Activated naive CD8-positive, alpha-beta T cell treated with anti-CD3 and anti-CD28 coated beads, Interleukin-2, amount 50 U/mL, for 24 hours (primary cell): ENCODE measurements around the gene IGSF6.
"Not testable (repeated sequence)": the region's sequence is repeated elsewhere in the genome, so short reads cannot be mapped to it uniquely, and the experiment has no call there.

Experiments
- ATAC-seq: fragments of 150-1000 bp; cut with Tn5 transposase; one replicate; pipeline ENCODE4 v1.10.0; 2021
- DNase-seq: peaks from one replicate; pipeline ENCODE4 v3.0.0; 2021
- H3K27ac Mint-ChIP-seq: one replicate; pipeline ENCODE4 v1.8.0; 2021; ENCODE audit warnings: mild to moderate bottlenecking, mixed read lengths
- H3K27me3 Mint-ChIP-seq: one replicate; pipeline ENCODE4 v1.8.0; 2021; ENCODE audit warnings: mixed read lengths
- H3K36me3 Mint-ChIP-seq: one replicate; pipeline ENCODE4 v1.8.0; 2021; ENCODE audit warnings: low read depth, mixed read lengths
- H3K4me1 Mint-ChIP-seq: one replicate; pipeline ENCODE4 v1.8.0; 2021; ENCODE audit warnings: mixed read lengths
- H3K4me3 Mint-ChIP-seq: one replicate; pipeline ENCODE4 v1.8.0; 2021; ENCODE audit warnings: mild to moderate bottlenecking, moderate library complexity, mixed read lengths
- H3K9me3 Mint-ChIP-seq: one replicate; pipeline ENCODE4 v1.8.0; 2021; ENCODE audit warnings: mixed read lengths

Gene IGSF6

DNA sequence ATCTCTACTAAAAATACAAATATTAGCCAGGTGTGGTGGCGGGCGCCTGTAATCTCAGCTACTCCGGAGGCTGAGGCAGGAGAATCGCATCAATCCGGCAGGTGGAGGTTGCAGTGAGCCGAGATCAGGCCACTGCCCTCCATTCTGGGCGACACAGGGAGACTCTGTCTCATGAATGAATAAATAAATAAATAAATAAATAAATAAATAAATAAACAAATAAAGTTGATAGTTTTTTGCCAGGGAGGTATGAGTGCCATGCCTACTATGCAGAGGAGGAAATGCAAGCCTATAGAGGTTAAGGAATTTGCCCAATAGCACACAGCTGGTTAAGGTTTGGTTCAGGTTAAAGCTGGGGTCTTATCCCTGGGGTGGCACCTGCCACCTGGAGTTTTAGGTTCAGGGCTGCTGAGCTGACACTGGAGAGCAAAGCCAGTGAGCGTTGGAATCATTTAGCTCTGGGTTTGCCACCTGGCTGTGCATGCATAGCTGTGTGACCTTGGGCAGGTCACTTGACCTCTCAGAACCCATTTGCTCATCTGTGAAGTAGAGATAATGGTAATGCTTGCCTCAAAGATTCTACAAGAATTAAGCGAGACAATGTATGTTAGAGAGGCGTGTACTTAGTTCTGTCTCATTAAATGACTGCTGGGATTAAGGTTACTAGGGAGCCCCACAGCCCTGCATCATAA, 12.5 kb upstream of the IGSF6 start:
- H3K4me3 Mint-ChIP-seq = no peak overlapping the region
- no peak for ATAC-seq

DNA sequence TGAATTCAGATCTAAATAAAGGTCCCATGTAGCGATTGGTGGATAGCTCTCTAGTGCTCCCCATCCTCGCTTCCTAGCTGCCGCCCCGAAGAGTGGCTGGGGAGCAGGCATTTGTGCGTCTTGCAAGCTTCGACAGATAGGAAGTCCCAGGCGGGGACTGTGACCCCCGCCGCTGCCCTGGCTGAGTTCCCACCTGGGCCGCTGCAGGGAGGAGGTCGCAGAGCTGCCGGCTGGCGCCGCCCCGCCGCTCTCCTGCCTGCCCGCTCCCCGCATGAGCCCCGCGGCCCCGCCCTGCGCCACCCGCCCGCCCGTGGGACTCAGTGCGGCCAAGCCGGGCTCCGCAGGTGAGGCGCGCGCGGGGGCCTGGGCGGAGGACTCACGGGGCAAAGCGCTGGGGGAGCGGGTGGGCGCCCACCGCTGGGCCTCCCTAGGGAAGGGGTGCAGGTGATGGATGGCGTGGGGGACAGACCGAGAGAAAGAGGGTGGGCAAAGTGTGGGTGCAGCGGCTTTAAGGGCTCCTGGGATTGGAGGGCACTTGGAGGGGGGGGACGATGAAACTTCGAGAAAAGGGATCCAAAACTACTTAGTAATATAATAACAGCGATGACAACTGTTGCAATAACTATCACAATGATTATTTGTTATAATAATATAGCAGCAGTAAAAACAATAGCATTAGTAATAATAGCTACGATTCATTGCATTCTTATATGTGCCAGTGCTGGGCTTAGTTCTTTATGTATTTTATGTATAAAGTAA, 11.7 kb upstream of the IGSF6 start, which contains the start of gene OTOA:
TSS of gene OTOA (plus strand) at position 80 of the 759 bp plus-strand sequence. CDS start 14,547 bp downstream, outside the sequence.
- Mint-ChIP-seq H3K4me3 (peak within 1 kb of the TSS; percentile 65), H3K4me1 (peaks cover 17% of the 10 kb centered on the region), H3K9me3 (no peaks in the 10 kb centered on the region), H3K27me3 (peaks cover 8% of the 10 kb centered on the region), H3K27ac (no peak within 1 kb of the TSS), H3K36me3 (no peaks in the 10 kb centered on the region)
- peak; percentile 29 for DNase-seq
- ATAC-seq = peak; percentile 68

More for the DNA sequence above, 12.5 kb upstream of the IGSF6 start:
- Mint-ChIP-seq H3K36me3 (no peaks in the 10 kb centered on the region), H3K4me1 (peaks cover 17% of the 10 kb centered on the region), H3K27ac (no peak overlapping the region), H3K27me3 (peaks cover 8% of the 10 kb centered on the region), H3K9me3 (no peaks in the 10 kb centered on the region)
- DNase-seq = no peak

DNA sequence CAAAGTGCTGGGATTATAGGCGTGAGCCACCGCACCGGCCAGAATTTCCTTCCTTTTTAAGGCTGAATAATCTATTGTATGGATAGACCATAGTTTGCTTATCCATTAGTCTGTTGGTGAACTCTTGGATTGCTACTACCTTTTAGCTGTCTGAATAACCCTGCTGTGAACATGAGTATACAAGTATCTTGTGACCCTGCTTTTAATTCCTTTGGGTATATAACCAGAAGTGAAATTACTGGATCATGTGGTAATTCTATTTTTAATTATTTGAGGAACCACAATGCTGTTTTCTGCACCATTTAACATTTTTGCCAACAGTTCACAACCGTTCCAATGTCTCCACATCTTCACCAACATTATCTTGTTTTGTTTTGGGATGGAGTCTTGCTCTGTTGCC, 6.7 kb upstream of the IGSF6 start:
- Mint-ChIP-seq H3K27me3 (peaks cover 2% of the 10 kb centered on the region), H3K27ac (no peak overlapping the region), H3K36me3 (peaks cover 8% of the 10 kb centered on the region), H3K9me3 (no peaks in the 10 kb centered on the region), H3K4me3 (no peak overlapping the region), H3K4me1 (peaks cover 45% of the 10 kb centered on the region)
- DNase-seq (no peak), ATAC-seq (no peak)

DNA sequence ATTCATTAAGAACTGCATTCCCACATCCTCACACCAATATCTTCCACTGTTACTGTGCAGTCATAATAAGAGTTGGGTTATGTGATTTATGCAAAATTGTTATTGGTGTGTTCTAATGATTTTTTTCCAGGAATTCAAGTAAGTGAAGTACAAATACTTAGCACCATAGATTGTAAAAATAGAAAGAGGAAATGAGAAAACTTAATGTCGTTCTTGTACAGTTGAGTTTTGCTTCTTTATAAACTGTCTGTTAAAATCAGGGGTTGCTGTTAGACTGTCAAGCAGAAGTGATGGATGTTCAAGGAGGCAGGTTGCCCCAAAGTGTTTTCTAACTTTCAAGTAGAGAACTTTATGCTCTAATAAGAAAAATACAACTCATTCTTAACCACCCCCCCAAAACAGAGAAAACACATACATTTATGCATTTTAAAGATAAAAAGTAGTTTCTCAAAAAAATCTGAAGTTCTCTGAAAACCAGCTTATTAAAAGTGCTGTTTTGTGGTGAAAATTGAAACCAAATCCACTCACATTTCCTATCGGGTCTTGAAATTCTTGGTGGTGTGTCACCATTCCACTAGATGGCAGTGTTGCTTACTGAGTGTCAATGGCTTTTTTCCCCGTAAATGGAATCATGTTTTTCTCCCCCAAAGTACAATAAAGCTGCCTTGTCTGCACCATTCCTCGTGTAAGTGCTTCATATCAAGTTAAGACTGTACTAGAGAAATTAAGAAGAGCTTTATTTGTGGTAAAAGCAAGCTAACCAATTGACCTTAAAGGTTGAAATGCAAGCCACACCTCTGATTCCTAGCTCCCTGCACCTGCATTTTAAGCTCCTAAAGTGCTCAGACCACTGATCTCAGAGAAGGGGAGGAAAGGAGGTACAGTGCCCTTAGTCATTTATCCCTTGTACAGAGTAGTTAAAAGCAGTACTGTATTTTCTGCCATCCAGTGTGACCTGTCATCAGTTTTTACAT, 4.7 kb upstream of the IGSF6 start:
- peak; percentile 20 for ATAC-seq
- Mint-ChIP-seq H3K4me3 (no peak overlapping the region), H3K36me3 (peaks cover 8% of the 10 kb centered on the region), H3K27ac (peak overlapping the region; percentile 58), H3K27me3 (no peaks in the 10 kb centered on the region), H3K4me1 (peaks cover 47% of the 10 kb centered on the region), H3K9me3 (no peaks in the 10 kb centered on the region)
- DNase-seq = peak; percentile 27

DNA sequence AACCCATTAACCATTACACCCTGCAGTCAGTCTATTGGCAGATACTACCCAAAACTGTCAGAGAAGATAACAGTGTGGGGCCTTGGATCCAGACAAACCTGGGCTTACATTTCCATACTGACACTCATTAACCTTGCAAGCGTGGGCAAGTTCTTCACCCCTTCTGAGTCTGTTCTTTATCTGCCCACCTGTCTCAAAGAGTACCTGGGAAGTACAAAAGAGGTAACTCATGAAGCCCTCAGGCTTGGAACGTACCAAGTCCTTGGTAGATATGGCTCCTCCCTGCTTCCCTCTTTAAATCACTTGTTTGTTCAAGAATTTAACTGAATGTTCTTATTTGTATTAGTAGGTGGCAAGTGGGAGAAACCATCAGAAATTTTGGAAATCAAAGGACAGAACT, 2.5 kb upstream of the IGSF6 start:
- H3K4me3 Mint-ChIP-seq = no peak overlapping the region
- no peaks in the 10 kb centered on the region for H3K27me3 Mint-ChIP-seq
- H3K4me1 Mint-ChIP-seq = peaks cover 47% of the 10 kb centered on the region
- DNase-seq = no peak
- no peak for ATAC-seq
- peaks cover 8% of the 10 kb centered on the region for H3K36me3 Mint-ChIP-seq
- no peak overlapping the region for H3K27ac Mint-ChIP-seq
- no peaks in the 10 kb centered on the region for H3K9me3 Mint-ChIP-seq

DNA sequence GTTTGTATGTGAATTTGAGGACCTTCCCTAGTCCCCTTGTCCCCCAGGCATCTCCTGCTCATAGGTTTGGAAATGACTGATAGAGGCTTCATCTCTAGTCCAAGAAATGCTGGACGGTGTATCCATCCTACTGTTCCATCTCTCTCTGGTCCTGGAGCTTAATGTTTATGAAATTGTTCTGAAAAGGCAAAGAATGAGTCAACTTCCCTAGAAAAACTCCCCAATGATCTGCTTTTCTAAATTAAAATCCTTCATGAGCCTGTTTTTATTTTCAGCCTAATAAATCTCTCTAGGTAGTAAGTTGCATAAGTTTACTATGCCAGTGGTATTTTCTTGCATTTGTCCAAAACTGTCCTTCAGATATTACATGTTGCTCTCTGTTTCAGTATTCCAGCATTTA, 2.1 kb upstream of the IGSF6 start:
- ATAC-seq = no peak
- H3K4me3 Mint-ChIP-seq = no peak overlapping the region
- no peak for DNase-seq
- no peaks in the 10 kb centered on the region for H3K9me3 Mint-ChIP-seq
- H3K36me3 Mint-ChIP-seq = peaks cover 8% of the 10 kb centered on the region
- no peak overlapping the region for H3K27ac Mint-ChIP-seq
- H3K27me3 Mint-ChIP-seq = no peaks in the 10 kb centered on the region
- peaks cover 48% of the 10 kb centered on the region for H3K4me1 Mint-ChIP-seq

DNA sequence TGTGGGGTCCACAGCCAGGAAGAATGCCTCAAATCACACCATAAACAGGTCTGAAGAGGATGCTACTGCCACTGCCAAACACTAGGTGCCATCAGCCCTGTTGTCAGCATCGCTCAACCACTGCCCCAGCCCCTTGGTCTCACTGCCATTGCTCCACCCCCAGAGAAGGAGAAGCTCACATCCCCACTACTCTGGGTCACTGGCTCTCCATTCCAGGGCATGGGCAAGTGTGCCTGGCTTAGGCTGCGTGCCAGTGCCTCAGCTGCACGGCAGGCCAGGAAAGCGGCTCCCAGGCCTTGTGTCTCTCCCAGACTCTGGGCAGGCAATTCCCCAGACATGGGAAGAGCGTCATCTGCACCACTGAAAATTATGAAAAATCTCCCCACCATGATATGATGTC, 1.2 kb upstream of the IGSF6 start:
- H3K4me3 Mint-ChIP-seq = no peak overlapping the region
- H3K27ac Mint-ChIP-seq = no peak overlapping the region
- ATAC-seq = no peak

DNA sequence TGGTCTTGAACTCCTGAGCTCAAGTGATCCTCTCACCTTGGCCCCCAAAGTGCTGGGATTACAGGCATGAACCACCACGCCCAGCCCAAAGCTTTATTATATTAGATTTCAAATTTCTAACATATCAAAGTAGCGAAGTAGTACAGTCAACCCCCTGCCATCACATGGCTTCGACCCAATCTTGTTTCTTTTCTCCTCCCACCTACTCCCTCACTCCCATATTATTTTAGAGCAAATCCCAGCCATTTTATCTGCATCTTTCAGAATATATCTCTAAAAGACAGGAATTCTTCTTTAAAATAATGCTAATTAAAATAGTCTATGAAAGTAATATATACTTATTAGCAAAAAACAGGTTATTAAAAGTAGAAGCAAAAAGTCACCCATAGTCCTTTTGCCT, 893 bp downstream of the IGSF6 start:
- no peak overlapping the region for H3K4me3 Mint-ChIP-seq
- DNase-seq (no peak), ATAC-seq (no peak)
- peaks cover 57% of the 10 kb centered on the region for H3K4me1 Mint-ChIP-seq
- no peaks in the 10 kb centered on the region for H3K9me3 Mint-ChIP-seq
- H3K36me3 Mint-ChIP-seq = peaks cover 8% of the 10 kb centered on the region
- H3K27me3 Mint-ChIP-seq = no peaks in the 10 kb centered on the region
- H3K27ac Mint-ChIP-seq = no peak overlapping the region

More for the DNA sequence above, 1.2 kb upstream of the IGSF6 start:
- Mint-ChIP-seq H3K9me3 (no peaks in the 10 kb centered on the region), H3K27me3 (no peaks in the 10 kb centered on the region), H3K36me3 (peaks cover 8% of the 10 kb centered on the region), H3K4me1 (peaks cover 55% of the 10 kb centered on the region)
- DNase-seq = no peak

DNA sequence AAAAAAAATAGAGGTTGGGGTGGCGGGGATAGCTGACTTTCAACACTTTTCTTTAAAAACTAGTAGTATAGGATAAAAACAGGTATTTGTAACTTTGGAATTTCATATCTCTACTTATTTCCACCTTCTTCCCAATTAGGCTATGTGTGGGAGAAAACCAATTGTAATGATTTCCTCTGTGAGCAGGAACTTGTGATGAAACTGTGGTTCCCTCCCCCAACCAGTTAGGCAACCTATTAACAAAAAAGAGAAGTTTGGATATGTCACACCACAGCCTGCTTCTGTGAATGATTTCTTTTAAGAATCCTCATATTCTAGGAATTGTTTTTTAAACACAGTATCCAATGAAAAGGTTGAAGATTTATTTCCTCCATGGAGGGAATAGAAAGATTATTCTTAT, 1.9 kb downstream of the IGSF6 start:
- H3K27me3 Mint-ChIP-seq = no peaks in the 10 kb centered on the region
- no peak overlapping the region for H3K27ac Mint-ChIP-seq
- H3K9me3 Mint-ChIP-seq = no peaks in the 10 kb centered on the region
- peaks cover 64% of the 10 kb centered on the region for H3K4me1 Mint-ChIP-seq
- H3K4me3 Mint-ChIP-seq = no peak overlapping the region
- no peak for DNase-seq
- ATAC-seq = no peak
- peaks cover 5% of the 10 kb centered on the region for H3K36me3 Mint-ChIP-seq

DNA sequence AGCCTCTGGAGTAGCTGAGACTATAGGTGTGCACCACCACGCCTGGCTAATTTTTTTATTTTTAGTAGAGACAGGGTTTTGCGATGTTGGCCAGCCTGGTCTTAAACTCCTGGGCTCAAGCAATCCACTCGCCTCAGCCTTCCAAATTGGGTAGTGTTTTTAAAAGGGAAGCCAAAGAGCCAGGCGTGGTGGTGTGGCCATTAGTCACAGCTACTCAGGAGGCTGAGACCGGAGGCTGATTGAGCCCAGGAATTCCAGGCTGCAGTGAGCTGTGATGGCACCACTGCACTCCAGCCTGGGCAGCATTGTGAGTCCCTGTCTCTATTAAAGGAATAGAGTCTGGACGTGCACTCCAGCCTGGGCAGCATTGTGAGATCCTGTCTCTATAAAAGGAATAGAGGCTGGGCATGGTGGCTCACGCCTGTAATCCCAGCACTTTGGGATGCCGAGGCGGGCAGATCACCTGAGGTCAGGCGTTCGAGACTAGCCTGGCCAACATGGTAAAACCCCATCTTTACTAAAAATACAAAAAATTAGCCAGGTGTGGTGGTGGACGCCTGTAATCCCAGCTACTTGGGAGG, 2.5 kb downstream of the IGSF6 start:
- not testable (repeated sequence) for H3K36me3 Mint-ChIP-seq, H3K27ac Mint-ChIP-seq, DNase-seq, H3K4me3 Mint-ChIP-seq, H3K27me3 Mint-ChIP-seq, H3K9me3 Mint-ChIP-seq, ATAC-seq
- peaks cover 70% of the 10 kb centered on the region for H3K4me1 Mint-ChIP-seq

DNA sequence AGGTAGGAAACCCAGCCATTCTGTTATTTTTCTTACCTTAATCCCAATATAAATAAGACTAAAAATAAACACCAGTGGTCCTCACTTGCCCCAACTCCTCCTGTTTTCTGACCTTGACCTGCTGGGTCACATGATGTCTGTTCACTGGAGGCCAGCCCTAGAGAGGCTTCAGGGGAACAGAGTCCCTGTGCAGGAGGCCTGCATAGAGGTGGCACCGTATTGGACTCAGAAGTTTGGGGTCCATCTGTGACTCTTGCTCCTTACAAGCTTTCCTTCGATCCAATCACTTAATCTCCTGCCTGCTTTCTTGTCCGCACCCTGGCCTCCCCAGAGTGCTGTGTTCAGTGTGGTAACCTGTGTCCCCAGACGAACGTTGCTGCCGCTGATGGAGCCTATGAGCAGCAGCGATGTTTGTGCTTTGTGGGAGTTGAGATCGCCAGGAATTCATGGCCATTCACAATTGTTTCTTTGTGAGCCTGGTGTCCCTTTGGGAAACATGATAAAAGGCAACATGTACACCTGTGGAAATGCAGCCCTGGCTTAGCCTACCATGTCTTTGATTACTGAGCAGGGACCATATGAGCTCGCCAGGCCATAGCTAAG, 4.7 kb downstream of the IGSF6 start:
- H3K27ac Mint-ChIP-seq = peak overlapping the region; percentile 83
- H3K36me3 Mint-ChIP-seq = peaks cover 5% of the 10 kb centered on the region
- ATAC-seq (no peak), DNase-seq (no peak)
- H3K9me3 Mint-ChIP-seq = no peaks in the 10 kb centered on the region
- H3K4me1 Mint-ChIP-seq = peaks cover 69% of the 10 kb centered on the region
- no peaks in the 10 kb centered on the region for H3K27me3 Mint-ChIP-seq
- no peak overlapping the region for H3K4me3 Mint-ChIP-seq

DNA sequence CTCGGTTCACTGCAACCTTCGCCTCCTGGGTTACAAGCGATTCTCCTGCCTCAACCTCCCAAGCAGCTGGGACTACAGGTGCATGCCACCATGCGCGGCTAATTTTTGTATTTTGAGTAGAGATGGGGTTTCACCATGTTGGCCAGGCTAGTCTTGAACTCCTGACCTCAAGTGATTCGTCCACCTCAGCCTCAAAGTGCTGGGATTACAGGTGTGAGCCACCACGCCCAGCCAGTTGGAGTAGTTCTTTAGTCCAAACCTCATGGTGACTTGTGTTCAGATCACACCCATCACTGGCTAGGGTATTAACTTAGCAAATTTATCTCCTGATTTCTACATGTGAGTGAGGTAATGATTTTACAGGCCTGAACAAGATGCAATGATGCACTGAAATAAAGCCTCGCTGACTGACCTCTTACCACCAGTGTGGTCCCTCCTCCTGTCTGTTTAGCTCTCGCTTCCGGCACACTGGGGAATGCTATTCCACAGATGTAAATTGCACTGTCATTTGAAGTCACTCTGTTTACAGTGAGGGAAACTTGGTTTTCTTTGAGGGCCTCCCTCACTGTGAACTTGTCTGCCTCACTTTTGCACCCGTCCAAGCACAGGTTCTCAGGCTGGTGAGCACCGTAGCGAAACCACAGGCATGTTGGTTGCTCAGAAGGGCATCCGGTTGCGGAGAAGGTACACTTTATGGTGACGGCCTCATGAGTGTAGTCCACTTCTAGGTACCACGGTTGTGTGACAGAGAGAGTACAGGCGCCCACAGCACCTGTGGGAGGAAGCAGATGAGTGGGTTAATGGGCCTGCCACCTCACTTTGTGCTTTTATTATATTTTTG, 5.5 kb downstream of the IGSF6 start:
- Mint-ChIP-seq H3K9me3 (no peaks in the 10 kb centered on the region), H3K36me3 (peaks cover 5% of the 10 kb centered on the region), H3K4me1 (peaks cover 69% of the 10 kb centered on the region), H3K27me3 (no peaks in the 10 kb centered on the region), H3K27ac (peak overlapping the region; percentile 83), H3K4me3 (peak overlapping the region; percentile 63)
- ATAC-seq (peak; percentile 97), DNase-seq (peak; percentile 69)

DNA sequence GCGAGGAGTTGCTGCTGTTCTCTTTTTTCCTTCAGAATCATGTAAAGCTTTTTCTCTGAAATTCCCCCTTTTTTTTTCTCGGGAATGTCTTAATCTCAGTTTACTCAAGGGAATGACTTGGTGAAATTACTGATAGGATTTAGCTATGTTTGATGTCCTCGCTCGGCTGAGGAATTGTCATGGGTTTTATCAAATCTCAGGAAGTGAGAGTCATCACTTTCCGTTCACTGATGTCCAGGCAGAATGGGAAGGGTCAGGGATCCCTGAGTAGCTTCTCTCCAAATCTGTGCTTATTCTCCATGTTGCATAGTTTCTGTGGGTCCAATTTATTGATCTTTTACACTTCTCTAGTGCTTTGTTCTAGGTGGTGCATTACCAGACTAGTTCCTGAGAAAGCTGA, 6.3 kb downstream of the IGSF6 start:
- Mint-ChIP-seq H3K36me3 (peaks cover 5% of the 10 kb centered on the region), H3K4me1 (peaks cover 65% of the 10 kb centered on the region), H3K4me3 (peak overlapping the region; percentile 79), H3K9me3 (no peaks in the 10 kb centered on the region), H3K27me3 (no peaks in the 10 kb centered on the region), H3K27ac (peak overlapping the region; percentile 83)
- DNase-seq (no peak), ATAC-seq (no peak)
